Thoracic aorta (tissue), 2 donors: ENCODE measurements around the gene GNAS. TPM values are rescaled to one million over a fixed set of nuclear protein-coding genes. Genes with fewer than 3 reads are reported as not detected.

Source experiments
- ATAC-seq: fragments of 150-250 bp; one replicate; pipeline ENCODE4 v1.8.0; 2017; ENCODE audit warnings: low read depth; ENCODE audit not compliant: insufficient number of reproducible peaks, low FRiP score
- DNase-seq: peaks from one replicate; pipeline ENCODE4 v3.0.0-alpha.2; 2020; ENCODE audit warnings: low spot score
- H3K27ac ChIP-seq, 2 donors: fragments of 200-600 bp; sonication (generic); 1 replicate in 1 of 2; 2 replicates in 1 of 2; pipeline ENCODE4 v1.5.1; 2016; ENCODE audit warnings: mild to moderate bottlenecking in 2 of 2, moderate library complexity in 2 of 2
- H3K27me3 ChIP-seq: fragments of 200-600 bp; sonication (generic); replicated peaks from 2 replicates; pipeline ENCODE4 v1.6.0; 2016; ENCODE audit warnings: mild to moderate bottlenecking; ENCODE audit not compliant: insufficient read depth
- H3K36me3 ChIP-seq: fragments of 200-600 bp; sonication (generic); one replicate; pipeline ENCODE4 v1.5.1; 2016
- H3K4me1 ChIP-seq, 2 donors: fragments of 200-600 bp; sonication (generic); 1 replicate in 1 of 2; 2 replicates in 1 of 2; pipeline versions ENCODE4 v1.5.1 to v1.6.0; 2016; ENCODE audit warnings: low read depth in 2 of 2, mild to moderate bottlenecking in 1 of 2; ENCODE audit not compliant: control insufficient read depth in 1 of 2
- H3K4me3 ChIP-seq: fragments of 200-600 bp; sonication (generic); 2 replicates; pipeline ENCODE4 v1.5.1; 2016; ENCODE audit warnings: mild to moderate bottlenecking
- H3K9me3 ChIP-seq: fragments of 200-600 bp; sonication (generic); 2 replicates; pipeline ENCODE4 v1.5.1; 2016
- total RNA-seq, 2 donors: library from RNA; depleted of rRNA; stranded (reverse); fragments of >200 nt; gene quantifications; one replicate each; pipeline versions ENCODE4 v1.1.0 to v1.2.3, GENCODE V29; 2016
- TF ChIP-seq, protein P1 (sequence below): fragments of 200-600 bp; sonication (generic); IDR thresholded peaks from one replicate; pipeline ENCODE4 v1.5.1; 2019; ENCODE audit warnings: antibody characterized with exemption

Gene GNAS
- total RNA-seq, 2 donors from 2014 or later: 742 to 943 TPM

DNA sequence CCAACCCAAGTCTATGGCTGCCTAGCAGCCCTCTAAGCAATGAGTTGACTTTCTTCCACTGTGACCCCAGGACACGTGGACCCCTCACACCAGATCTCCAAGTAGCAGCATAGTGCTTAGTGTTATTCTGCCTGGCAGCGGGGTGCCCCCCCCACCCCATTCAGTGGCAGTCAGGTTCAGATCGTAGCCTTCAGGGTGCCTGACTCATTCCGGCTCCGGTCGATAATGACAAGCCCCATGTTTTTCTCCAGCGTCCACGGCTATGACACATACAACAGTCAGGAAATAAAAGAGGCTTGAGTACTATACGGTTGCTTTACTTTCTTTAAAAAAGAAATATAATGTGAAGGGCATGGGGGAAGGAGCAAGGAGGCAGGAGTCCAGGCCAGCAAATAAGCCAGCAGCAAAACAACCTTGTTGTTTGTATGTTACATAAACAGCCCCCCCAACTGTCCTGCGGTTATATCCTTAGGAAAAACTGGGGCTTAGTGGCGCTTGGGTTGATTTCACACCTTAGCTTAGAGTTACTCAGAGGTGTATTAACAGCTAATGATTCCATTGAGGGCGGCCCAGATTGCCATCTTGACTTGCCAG lies 23.1 kb downstream of the GNAS start:
- H3K9me3 ChIP-seq: no peaks in the 10 kb centered on the region
- no peaks in the 10 kb centered on the region for H3K27me3 ChIP-seq
- no peak overlapping the region for H3K27ac ChIP-seq
- TF ChIP-seq, protein P1, sequence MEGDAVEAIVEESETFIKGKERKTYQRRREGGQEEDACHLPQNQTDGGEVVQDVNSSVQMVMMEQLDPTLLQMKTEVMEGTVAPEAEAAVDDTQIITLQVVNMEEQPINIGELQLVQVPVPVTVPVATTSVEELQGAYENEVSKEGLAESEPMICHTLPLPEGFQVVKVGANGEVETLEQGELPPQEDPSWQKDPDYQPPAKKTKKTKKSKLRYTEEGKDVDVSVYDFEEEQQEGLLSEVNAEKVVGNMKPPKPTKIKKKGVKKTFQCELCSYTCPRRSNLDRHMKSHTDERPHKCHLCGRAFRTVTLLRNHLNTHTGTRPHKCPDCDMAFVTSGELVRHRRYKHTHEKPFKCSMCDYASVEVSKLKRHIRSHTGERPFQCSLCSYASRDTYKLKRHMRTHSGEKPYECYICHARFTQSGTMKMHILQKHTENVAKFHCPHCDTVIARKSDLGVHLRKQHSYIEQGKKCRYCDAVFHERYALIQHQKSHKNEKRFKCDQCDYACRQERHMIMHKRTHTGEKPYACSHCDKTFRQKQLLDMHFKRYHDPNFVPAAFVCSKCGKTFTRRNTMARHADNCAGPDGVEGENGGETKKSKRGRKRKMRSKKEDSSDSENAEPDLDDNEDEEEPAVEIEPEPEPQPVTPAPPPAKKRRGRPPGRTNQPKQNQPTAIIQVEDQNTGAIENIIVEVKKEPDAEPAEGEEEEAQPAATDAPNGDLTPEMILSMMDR: no peak
- H3K4me1 ChIP-seq: no peaks in the 10 kb centered on the region
- H3K4me3 ChIP-seq: no peak overlapping the region
- no peaks in the 10 kb centered on the region for H3K36me3 ChIP-seq
- no peak for DNase-seq
- ATAC-seq: no peak

DNA sequence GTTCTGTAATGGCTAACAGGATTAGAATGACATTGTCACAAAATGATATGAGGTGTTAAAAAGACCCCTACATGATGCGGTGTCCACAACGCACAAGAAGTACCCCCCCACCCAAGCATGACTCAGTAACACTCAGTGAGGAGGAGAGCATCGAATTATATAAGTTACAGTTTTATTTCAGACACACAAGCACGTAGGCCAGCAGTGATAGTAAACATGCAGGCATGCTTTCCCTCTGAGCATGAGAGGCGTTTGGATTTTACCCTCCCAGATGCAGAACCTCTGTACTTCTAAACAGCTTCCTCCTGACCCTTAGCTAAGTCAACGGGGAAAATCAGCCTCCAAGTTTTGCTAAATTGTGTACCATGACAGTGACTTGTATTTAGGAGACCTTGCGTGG lies 23.9 kb downstream of the GNAS start:
- Histone ChIP-seq H3K9me3 (no peaks in the 10 kb centered on the region), H3K4me3 (no peak overlapping the region), H3K4me1 (no peaks in the 10 kb centered on the region), H3K27me3 (no peaks in the 10 kb centered on the region), H3K27ac (no peak overlapping the region), H3K36me3 (no peaks in the 10 kb centered on the region)
- ATAC-seq (no peak), DNase-seq (no peak)
- TF ChIP-seq, protein P1: no peak

DNA sequence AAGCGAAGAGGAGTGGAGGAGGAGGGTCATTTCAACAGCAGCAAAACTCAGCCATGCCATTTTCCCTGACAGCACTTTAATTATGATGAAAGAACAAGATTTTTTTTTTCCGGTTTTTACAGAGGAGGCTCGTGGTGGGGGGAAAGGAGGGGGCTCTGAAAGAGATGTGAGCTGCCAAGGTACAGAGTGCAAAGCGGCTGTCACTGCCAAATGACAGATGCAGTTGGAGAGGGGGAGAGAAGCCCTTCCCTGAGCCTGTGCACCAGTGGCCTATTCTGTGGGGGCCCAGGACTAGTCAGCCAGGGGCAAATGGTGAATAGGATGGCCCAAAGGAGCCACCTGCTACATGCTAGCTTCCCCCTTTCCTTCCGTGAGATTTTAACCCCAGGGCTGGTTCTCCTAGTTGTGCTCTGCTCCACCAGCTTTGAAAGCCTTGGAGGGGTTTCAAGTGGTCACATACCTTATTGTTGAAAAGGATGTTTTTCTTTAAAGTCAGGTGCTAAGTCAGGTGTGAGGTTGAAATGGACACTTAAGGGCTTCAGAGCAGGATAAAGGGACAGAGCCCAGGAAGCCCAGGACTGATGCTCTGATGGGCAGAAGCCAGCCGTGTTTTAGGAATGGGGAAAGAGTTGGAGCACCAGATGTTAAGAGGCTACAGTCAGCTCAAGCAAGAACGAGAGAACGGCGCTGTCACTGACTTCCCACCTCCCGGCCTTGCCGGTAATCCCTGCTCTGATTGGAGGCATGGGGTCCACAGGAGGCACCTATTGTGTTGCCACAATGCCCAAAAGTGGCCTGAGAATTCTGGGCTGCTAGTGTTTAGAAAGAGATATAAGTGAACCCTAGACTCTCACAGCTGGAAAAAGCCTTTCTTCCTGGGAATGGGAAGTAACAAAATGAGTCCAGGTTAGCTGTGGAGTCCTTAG lies 24.8 kb downstream of the GNAS start:
- no peaks in the 10 kb centered on the region for H3K9me3 ChIP-seq
- H3K4me3 ChIP-seq: no peak overlapping the region
- no peaks in the 10 kb centered on the region for H3K36me3 ChIP-seq
- no peak overlapping the region for H3K27ac ChIP-seq
- TF ChIP-seq, protein P1: no peak
- no peaks in the 10 kb centered on the region for H3K27me3 ChIP-seq
- peaks cover 0 to 2% of the 10 kb centered on the region in 2 donors for H3K4me1 ChIP-seq
- DNase-seq: no peak
- ATAC-seq: no peak

DNA sequence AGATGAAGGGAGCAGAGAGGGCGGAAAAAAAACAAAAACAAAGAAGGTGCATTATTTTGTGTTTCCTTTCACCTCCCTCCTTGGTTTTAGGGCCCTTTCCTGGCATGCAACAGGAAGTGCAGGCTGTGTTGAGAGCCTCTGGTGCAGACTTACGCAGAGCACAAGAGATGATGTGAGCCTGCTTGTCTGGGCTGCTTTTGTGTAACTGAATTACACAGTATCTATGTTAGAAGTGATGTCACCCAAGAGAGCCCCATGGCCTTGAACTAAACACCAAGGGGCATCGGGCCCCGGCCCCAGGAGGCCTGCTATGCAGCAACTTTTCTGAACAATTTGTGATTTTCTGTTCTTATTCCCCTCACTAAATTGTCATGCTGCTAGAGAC lies 25.5 kb downstream of the GNAS start:
- no peaks in the 10 kb centered on the region for H3K27me3 ChIP-seq
- H3K27ac ChIP-seq: no peak overlapping the region
- H3K4me1 ChIP-seq: peaks cover 0 to 8% of the 10 kb centered on the region in 2 donors
- TF ChIP-seq, protein P1: no peak
- no peaks in the 10 kb centered on the region for H3K9me3 ChIP-seq
- DNase-seq (no peak), ATAC-seq (no peak)
- no peaks in the 10 kb centered on the region for H3K36me3 ChIP-seq
- H3K4me3 ChIP-seq: no peak overlapping the region

DNA sequence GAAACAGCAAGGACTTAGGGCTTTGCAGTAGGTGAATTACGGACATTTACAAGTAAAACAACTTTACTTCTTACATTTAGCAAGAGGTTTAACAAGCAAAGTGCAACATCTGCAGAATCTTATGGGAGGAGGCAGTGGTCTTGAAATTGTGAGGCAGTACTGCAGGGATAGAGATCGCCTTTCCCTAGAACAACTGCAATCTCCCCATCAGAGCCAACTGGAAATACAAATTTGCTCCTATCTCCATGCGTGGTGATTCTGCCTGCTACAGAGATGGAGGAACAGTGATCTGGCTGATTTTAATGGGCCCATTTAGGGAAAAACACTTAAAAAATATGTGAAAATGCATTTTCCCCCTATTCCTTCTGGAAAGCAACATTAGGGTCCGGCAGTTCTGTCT lies 25.9 kb downstream of the GNAS start:
- DNase-seq: no peak
- Histone ChIP-seq H3K36me3 (no peaks in the 10 kb centered on the region), H3K4me3 (no peak overlapping the region), H3K27me3 (no peaks in the 10 kb centered on the region), H3K4me1 (peaks cover 0 to 10% of the 10 kb centered on the region in 2 donors), H3K9me3 (no peaks in the 10 kb centered on the region), H3K27ac (no peak overlapping the region)
- ATAC-seq: no peak
- TF ChIP-seq, protein P1: no peak
